ENCODE results near the gene CXCR1. TPM values are rescaled to one million over a fixed set of nuclear protein-coding genes. Genes with fewer than 3 reads are reported as not detected.

Gene CXCR1
- total RNA-seq, 1 donor from 2014 or later = 0.44 TPM

DNA sequence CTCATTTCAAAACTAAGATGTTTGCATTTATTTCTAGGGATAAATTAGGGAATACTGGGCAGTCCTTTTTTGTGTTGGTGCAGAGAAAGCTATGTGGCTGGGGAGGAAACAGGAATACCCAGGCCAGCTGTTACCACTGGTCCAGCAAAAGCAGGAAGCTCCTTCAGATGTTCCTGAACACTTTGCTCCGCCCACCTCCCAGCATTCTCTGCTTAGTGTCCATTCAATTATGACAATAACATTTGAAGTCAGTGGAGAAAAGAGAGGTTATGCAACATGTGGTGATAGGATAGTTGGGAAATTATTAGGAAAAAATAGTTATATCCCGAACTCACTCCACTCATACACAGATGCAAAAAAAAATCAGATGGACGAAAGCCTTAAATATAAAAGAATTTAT, 28.1 kb upstream of the CXCR1 start:
- H3K4me1 ChIP-seq = no peaks in the 10 kb centered on the region
- H3K27me3 ChIP-seq (ENCODE audit: low read depth) = peaks cover 12% of the 10 kb centered on the region
- no peaks in the 10 kb centered on the region for H3K9me3 ChIP-seq (replicated peaks)
- DNase-seq = peak; percentile 19
- intact Hi-C loops (cut with micrococcal nuclease) = no loop called here
- TF ChIP-seq, protein P1, sequence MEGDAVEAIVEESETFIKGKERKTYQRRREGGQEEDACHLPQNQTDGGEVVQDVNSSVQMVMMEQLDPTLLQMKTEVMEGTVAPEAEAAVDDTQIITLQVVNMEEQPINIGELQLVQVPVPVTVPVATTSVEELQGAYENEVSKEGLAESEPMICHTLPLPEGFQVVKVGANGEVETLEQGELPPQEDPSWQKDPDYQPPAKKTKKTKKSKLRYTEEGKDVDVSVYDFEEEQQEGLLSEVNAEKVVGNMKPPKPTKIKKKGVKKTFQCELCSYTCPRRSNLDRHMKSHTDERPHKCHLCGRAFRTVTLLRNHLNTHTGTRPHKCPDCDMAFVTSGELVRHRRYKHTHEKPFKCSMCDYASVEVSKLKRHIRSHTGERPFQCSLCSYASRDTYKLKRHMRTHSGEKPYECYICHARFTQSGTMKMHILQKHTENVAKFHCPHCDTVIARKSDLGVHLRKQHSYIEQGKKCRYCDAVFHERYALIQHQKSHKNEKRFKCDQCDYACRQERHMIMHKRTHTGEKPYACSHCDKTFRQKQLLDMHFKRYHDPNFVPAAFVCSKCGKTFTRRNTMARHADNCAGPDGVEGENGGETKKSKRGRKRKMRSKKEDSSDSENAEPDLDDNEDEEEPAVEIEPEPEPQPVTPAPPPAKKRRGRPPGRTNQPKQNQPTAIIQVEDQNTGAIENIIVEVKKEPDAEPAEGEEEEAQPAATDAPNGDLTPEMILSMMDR (IDR thresholded peaks at IDR 0.05; ENCODE audit: borderline replicate concordance) = no peak
- H3K27ac ChIP-seq (replicated peaks) = no peak overlapping the region
- H3K36me3 ChIP-seq = no peaks in the 10 kb centered on the region
- H3K4me3 ChIP-seq = no peak overlapping the region

DNA sequence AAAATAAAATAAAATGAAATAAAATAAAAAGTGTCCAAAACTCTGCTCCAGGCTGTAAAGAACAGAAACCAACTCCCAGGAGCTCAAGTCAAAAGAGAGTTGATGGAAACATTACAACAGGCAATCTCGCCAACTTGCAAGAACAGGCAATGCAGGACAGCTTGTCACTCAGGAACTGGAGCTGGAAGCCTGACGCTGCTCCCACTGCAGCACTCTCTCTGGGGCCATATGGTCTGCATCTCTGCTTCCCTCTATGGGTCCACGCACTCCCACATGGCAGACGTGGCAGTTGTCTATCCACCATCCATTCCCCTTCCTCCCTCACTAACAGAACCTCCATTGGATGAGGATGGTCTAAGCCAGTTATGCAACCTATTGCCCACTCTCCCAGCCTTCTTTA, 26.9 kb upstream of the CXCR1 start:
- TF ChIP-seq, protein P1 (IDR thresholded peaks at IDR 0.05; ENCODE audit: borderline replicate concordance) = no peak
- no peak for DNase-seq
- intact Hi-C loops (cut with micrococcal nuclease) = no loop called here
- no peak overlapping the region for H3K4me3 ChIP-seq
- peaks cover 7% of the 10 kb centered on the region for H3K27me3 ChIP-seq (ENCODE audit: low read depth)
- no peak overlapping the region for H3K27ac ChIP-seq (replicated peaks)
- H3K9me3 ChIP-seq (replicated peaks) = no peaks in the 10 kb centered on the region
- H3K36me3 ChIP-seq = no peaks in the 10 kb centered on the region
- no peaks in the 10 kb centered on the region for H3K4me1 ChIP-seq

DNA sequence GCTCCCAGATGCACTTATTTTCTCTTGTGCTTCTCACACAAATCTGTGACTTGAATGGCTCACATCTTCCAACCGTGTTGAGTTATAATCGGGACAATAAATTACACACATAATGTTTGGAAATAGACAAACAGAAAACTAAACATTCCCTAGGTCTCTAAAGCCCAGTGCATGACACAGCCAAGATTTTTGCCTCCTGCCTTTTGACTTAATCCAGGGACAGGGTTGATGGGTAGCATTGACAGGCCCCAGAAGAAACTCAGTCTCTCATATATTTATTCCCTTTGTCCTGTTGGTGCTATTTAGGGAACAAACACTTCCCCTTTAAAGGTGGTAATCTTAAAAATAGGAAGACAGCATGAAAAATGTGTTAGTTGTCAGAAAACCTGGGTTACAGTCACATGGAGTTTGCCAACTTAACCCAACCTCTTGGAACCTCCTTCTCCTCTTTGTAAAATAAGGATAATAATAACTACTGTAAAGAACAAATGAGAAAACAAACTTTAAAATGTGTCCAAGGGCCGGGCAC, 26.2 kb upstream of the CXCR1 start:
- H3K4me1 ChIP-seq = no peaks in the 10 kb centered on the region
- no peaks in the 10 kb centered on the region for H3K27me3 ChIP-seq (ENCODE audit: low read depth)
- no peak overlapping the region for H3K27ac ChIP-seq (replicated peaks)
- no peak overlapping the region for H3K4me3 ChIP-seq
- no peaks in the 10 kb centered on the region for H3K9me3 ChIP-seq (replicated peaks)
- intact Hi-C loops (cut with micrococcal nuclease) = no loop called here
- DNase-seq = no peak
- TF ChIP-seq, protein P1 (IDR thresholded peaks at IDR 0.05; ENCODE audit: borderline replicate concordance) = no peak
- H3K36me3 ChIP-seq = no peaks in the 10 kb centered on the region

DNA sequence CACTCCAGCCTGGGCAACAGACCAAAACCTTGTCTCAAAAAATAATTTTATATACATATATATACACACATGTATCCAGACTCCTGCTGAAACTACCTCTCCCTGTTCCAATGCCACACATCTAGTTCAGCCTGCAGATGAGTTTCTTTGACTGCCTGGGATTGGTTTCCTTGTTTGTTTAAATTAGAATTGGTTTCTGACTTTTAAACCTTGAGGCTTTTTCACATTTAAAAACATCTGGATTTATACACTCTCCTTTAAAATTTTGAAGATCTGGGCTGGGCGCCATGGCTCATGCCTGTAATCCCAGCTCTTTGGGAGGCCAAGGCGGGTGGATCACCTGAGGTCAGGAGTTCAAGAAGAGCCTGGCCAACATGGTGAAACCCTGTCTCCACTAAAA, 21.8 kb upstream of the CXCR1 start:
- no peaks in the 10 kb centered on the region for H3K27me3 ChIP-seq (ENCODE audit: low read depth)
- no peak overlapping the region for H3K27ac ChIP-seq (replicated peaks)
- TF ChIP-seq, protein P1 (IDR thresholded peaks at IDR 0.05; ENCODE audit: borderline replicate concordance) = no peak
- DNase-seq = no peak
- no peaks in the 10 kb centered on the region for H3K9me3 ChIP-seq (replicated peaks)
- no peak overlapping the region for H3K4me3 ChIP-seq
- intact Hi-C loops (cut with micrococcal nuclease) = no loop called here
- no peaks in the 10 kb centered on the region for H3K36me3 ChIP-seq
- H3K4me1 ChIP-seq = peaks cover 10% of the 10 kb centered on the region

DNA sequence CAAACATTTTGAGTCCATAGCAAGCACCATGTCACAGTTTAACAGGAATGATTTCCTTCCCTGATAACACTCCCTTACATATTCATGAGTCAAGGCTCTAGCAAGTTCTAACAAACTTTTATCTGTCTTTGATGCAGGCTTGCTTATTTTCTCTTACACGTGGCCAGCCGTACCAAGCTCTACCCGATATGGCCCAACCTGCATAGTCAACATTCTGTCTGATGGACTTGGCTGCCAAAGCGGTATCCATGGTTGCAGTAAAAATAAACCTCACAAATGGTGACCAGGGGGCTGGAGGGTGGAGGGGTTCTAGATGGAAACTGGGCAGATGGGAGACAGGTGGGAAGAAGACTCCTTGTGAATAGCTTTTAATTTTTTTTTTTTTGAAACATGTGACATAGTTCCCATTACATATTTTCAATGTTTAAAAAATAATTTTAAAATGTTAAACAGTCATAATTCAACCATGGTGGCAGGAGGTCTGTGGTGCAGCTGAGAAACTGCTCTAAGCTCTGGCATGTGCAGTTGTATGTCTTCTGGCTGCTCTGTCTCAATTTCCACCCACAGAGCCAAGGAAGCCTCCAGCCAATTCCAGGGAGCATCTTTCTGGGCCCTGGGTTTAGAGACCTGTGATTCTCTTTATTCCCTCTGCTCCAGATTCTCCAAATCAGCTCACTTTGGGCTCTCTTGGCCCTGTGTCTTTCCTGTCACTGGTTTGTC, 20.7 kb upstream of the CXCR1 start:
- no peak for DNase-seq
- H3K27me3 ChIP-seq (ENCODE audit: low read depth) = no peaks in the 10 kb centered on the region
- no peaks in the 10 kb centered on the region for H3K36me3 ChIP-seq
- H3K27ac ChIP-seq (replicated peaks) = no peak overlapping the region
- no peaks in the 10 kb centered on the region for H3K9me3 ChIP-seq (replicated peaks)
- H3K4me3 ChIP-seq = no peak overlapping the region
- TF ChIP-seq, protein P1 (IDR thresholded peaks at IDR 0.05; ENCODE audit: borderline replicate concordance) = no peak
- peaks cover 10% of the 10 kb centered on the region for H3K4me1 ChIP-seq
- intact Hi-C loops (cut with micrococcal nuclease) = loop anchor here (2.0 kb wide), 1 partner anchor 43 kb away; no protein-coding TSS in a partner anchor

Data from left ventricle myocardium inferior (tissue), 1 donor.